ENCODE data around the gene ZNF484.
"Not testable (repeated sequence)": the region's sequence is repeated elsewhere in the genome, so short reads cannot be mapped to it uniquely, and the experiment has no call there.

Gene ZNF484

GRCh38 chr9:92857236-92857635, 20.6 kb downstream of the ZNF484 start:
- DNase-seq, result no peak

- DNase-seq, result no peak
These were observed 24.1 kb downstream of the ZNF484 start for GRCh38 chr9:92853716-92854115.

- peak in 1 of 2 donors; percentile 19 for DNase-seq
These were observed 26.9 kb downstream of the ZNF484 start for GRCh38 chr9:92850898-92851297.

GRCh38 chr9:92848740-92849139, 29.1 kb downstream of the ZNF484 start:
- DNase-seq, result not testable (repeated sequence)

- DNase-seq, result no peak
These were observed 31.1 kb downstream of the ZNF484 start for GRCh38 chr9:92846662-92847145.

- DNase-seq, result not testable (repeated sequence)
These were observed 39.4 kb downstream of the ZNF484 start for GRCh38 chr9:92838411-92838810.

GRCh38 chr9:92837191-92837590, 40.6 kb downstream of the ZNF484 start:
- no peak for DNase-seq

- DNase-seq, result no peak
These were observed 48.4 kb downstream of the ZNF484 start for GRCh38 chr9:92829420-92829819.

- DNase-seq, result not testable (repeated sequence)
These were observed 52.8 kb downstream of the ZNF484 start for GRCh38 chr9:92825065-92825464.

- DNase-seq, result no peak
These were observed 56.9 kb downstream of the ZNF484 start for GRCh38 chr9:92820964-92821363.

- DNase-seq, result not testable (repeated sequence)
These were observed 57.9 kb downstream of the ZNF484 start for GRCh38 chr9:92819898-92820297.

GRCh38 chr9:92809629-92810326, 68.1 kb downstream of the ZNF484 start:
- peak in 1 of 2 donors; percentile 15 for DNase-seq

GRCh38 chr9:92808726-92809451, 68.9 kb downstream of the ZNF484 start:
- DNase-seq, result peak; percentile 28 to 48

GRCh38 chr9:92807757-92808725, 69.8 kb downstream of the ZNF484 start:
- peak; percentile 3 to 25 for DNase-seq

- DNase-seq, result no peak
These were observed 70.6 kb downstream of the ZNF484 start for GRCh38 chr9:92807031-92807756.

- no peak for DNase-seq
These were observed 73.1 kb downstream of the ZNF484 start for GRCh38 chr9:92804727-92805126.

GRCh38 chr9:92798358-92798757, 79.5 kb downstream of the ZNF484 start:
- no peak for DNase-seq

GRCh38 chr9:92796337-92796804, 81.5 kb downstream of the ZNF484 start:
- not testable (repeated sequence) for DNase-seq

- no peak for DNase-seq
These were observed 82.1 kb downstream of the ZNF484 start for GRCh38 chr9:92795598-92796336.

Measured in CD4-positive, alpha-beta T cell treated with Interferon alpha-2 for 1 hour (primary cell).